Measurements from ENCODE around the gene LSAMP. TPM values are rescaled to one million over a fixed set of nuclear protein-coding genes. Genes with fewer than 3 reads are reported as not detected.

The LSAMP gene
- total RNA-seq, 1 experiment from 2014 or later, result 3.1 TPM

- H3K4me1 ChIP-seq (ENCODE audit: control insufficient read depth, insufficient read depth, low read length), result no peaks in the 10 kb centered on the region
- H3K9me3 ChIP-seq (ENCODE audit: control insufficient read depth, insufficient read depth, low read depth, low read length), result no peaks in the 10 kb centered on the region; the same call in 1 of the 2 replicates
- in situ Hi-C loops (cut with HindIII; ENCODE audit: low pct_unique_long_range_greater_than_20kb, low sequenced_read_pairs) (no loop called here), intact Hi-C loops (cut with micrococcal nuclease; ENCODE audit: unreplicated experiment) (no loop called here)
- no TSS peak for BruUV-seq (replicated peaks)
- no peak overlapping the region for H3K4me3 ChIP-seq (ENCODE audit: low read depth in 2 of 2, low read length in 2 of 2)
- no peak for TF ChIP-seq POLR2AphosphoS5 (IDR thresholded peaks at IDR 0.05; ENCODE audit: low read depth, low read length)
- TF ChIP-seq TCF7L2 (IDR thresholded peaks at IDR 0.05; ENCODE audit: low read depth, low read length), result no peak
- TF ChIP-seq, protein P1, sequence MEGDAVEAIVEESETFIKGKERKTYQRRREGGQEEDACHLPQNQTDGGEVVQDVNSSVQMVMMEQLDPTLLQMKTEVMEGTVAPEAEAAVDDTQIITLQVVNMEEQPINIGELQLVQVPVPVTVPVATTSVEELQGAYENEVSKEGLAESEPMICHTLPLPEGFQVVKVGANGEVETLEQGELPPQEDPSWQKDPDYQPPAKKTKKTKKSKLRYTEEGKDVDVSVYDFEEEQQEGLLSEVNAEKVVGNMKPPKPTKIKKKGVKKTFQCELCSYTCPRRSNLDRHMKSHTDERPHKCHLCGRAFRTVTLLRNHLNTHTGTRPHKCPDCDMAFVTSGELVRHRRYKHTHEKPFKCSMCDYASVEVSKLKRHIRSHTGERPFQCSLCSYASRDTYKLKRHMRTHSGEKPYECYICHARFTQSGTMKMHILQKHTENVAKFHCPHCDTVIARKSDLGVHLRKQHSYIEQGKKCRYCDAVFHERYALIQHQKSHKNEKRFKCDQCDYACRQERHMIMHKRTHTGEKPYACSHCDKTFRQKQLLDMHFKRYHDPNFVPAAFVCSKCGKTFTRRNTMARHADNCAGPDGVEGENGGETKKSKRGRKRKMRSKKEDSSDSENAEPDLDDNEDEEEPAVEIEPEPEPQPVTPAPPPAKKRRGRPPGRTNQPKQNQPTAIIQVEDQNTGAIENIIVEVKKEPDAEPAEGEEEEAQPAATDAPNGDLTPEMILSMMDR (IDR thresholded peaks at IDR 0.05), result no peak
- TF ChIP-seq SIN3A (IDR thresholded peaks at IDR 0.05; ENCODE audit: borderline replicate concordance, insufficient read depth, low read depth, low read length), result no peak
- TF ChIP-seq, protein P2, sequence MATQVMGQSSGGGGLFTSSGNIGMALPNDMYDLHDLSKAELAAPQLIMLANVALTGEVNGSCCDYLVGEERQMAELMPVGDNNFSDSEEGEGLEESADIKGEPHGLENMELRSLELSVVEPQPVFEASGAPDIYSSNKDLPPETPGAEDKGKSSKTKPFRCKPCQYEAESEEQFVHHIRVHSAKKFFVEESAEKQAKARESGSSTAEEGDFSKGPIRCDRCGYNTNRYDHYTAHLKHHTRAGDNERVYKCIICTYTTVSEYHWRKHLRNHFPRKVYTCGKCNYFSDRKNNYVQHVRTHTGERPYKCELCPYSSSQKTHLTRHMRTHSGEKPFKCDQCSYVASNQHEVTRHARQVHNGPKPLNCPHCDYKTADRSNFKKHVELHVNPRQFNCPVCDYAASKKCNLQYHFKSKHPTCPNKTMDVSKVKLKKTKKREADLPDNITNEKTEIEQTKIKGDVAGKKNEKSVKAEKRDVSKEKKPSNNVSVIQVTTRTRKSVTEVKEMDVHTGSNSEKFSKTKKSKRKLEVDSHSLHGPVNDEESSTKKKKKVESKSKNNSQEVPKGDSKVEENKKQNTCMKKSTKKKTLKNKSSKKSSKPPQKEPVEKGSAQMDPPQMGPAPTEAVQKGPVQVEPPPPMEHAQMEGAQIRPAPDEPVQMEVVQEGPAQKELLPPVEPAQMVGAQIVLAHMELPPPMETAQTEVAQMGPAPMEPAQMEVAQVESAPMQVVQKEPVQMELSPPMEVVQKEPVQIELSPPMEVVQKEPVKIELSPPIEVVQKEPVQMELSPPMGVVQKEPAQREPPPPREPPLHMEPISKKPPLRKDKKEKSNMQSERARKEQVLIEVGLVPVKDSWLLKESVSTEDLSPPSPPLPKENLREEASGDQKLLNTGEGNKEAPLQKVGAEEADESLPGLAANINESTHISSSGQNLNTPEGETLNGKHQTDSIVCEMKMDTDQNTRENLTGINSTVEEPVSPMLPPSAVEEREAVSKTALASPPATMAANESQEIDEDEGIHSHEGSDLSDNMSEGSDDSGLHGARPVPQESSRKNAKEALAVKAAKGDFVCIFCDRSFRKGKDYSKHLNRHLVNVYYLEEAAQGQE (IDR thresholded peaks at IDR 0.05; ENCODE audit: insufficient read depth in 1 of 2, low read depth in 2 of 2, low read length in 1 of 2), result no peak
- ChIA-PET POLR2A (no interaction called here), CTCF (no interaction called here)
- no peak overlapping the region for H3K27ac ChIP-seq (ENCODE audit: low read length)
- no peaks in the 10 kb centered on the region for H3K36me3 ChIP-seq (ENCODE audit: control insufficient read depth, insufficient read depth, low read length)
- ATAC-seq (no peak), DNase-seq (ENCODE audit: low read depth, low spot score) (no peak)
- no peaks in the 10 kb centered on the region for H3K27me3 ChIP-seq (ENCODE audit: control insufficient read depth, insufficient read depth, low read length)
These were observed 469.5 kb downstream of the LSAMP start for GRCh38 chr3:115975796-115976195.

- ATAC-seq, result no peak
These were observed 469.9 kb downstream of the LSAMP start for GRCh38 chr3:115975353-115975752.

More at GRCh38 chr3:115975353-115975752, 469.9 kb downstream of the LSAMP start:
- POLR2A ChIA-PET, result no interaction called here
- BruUV-seq (replicated peaks), result no TSS peak
- H3K27ac ChIP-seq (ENCODE audit: low read length), result no peak overlapping the region
- CTCF ChIA-PET, result no interaction called here
- no peaks in the 10 kb centered on the region for H3K36me3 ChIP-seq (ENCODE audit: control insufficient read depth, insufficient read depth, low read length)
- TF ChIP-seq SIN3A (IDR thresholded peaks at IDR 0.05; ENCODE audit: borderline replicate concordance, insufficient read depth, low read depth, low read length) (no peak), TCF7L2 (IDR thresholded peaks at IDR 0.05; ENCODE audit: low read depth, low read length) (no peak)
- TF ChIP-seq, protein P1 (IDR thresholded peaks at IDR 0.05), result no peak
- intact Hi-C loops (cut with micrococcal nuclease; ENCODE audit: unreplicated experiment) (no loop called here), in situ Hi-C loops (cut with HindIII; ENCODE audit: low pct_unique_long_range_greater_than_20kb, low sequenced_read_pairs) (no loop called here)
- DNase-seq (ENCODE audit: low read depth, low spot score), result peak; percentile 32
- no peak overlapping the region for H3K4me3 ChIP-seq (ENCODE audit: low read depth in 2 of 2, low read length in 2 of 2)
- H3K27me3 ChIP-seq (ENCODE audit: control insufficient read depth, insufficient read depth, low read length), result no peaks in the 10 kb centered on the region
- H3K4me1 ChIP-seq (ENCODE audit: control insufficient read depth, insufficient read depth, low read length), result no peaks in the 10 kb centered on the region
- H3K9me3 ChIP-seq (ENCODE audit: control insufficient read depth, insufficient read depth, low read depth, low read length), result no peaks in the 10 kb centered on the region; the same call in 1 of the 2 replicates
